GM23248 (cell line): Measurements from ENCODE around the gene KRTAP9-3. TPM values are rescaled to one million over a fixed set of nuclear protein-coding genes. Genes with fewer than 3 reads are reported as not detected.
"Not testable (repeated sequence)": the region's sequence is repeated elsewhere in the genome, so short reads cannot be mapped to it uniquely, and the experiment has no call there.

Experiments
- DNase-seq: peaks from one replicate; pipeline ENCODE4 v3.0.0-alpha.2; 2015
- H2AFZ ChIP-seq: fragments of 200-600 bp; sonication (generic); 2 replicates; pipeline ENCODE4 v1.6.1; 2016; ENCODE audit warnings: antibody characterized with exemption
- H3F3A ChIP-seq: fragments of 200-600 bp; sonication (generic); 2 replicates; pipeline ENCODE4 v1.6.1; 2016; ENCODE audit warnings: mild to moderate bottlenecking, antibody characterized with exemption, mixed run types; ENCODE audit not compliant: insufficient read depth
- H3K27ac ChIP-seq: fragments of 200-600 bp; sonication (generic); 2 replicates; pipeline ENCODE4 v1.5.1; 2016; ENCODE audit warnings: mild to moderate bottlenecking
- H3K27me3 ChIP-seq: fragments of 200-600 bp; sonication (generic); replicated peaks from 2 replicates; pipeline ENCODE4 v1.6.1; 2016; ENCODE audit warnings: mild to moderate bottlenecking; ENCODE audit not compliant: insufficient read depth
- H3K36me3 ChIP-seq: fragments of 200-600 bp; sonication (generic); 2 replicates; pipeline ENCODE4 v1.6.1; 2016; ENCODE audit warnings: low read depth, mild to moderate bottlenecking
- H3K4me1 ChIP-seq: fragments of 200-600 bp; sonication (generic); 2 replicates; pipeline ENCODE4 v1.6.1; 2016; ENCODE audit warnings: mild to moderate bottlenecking; ENCODE audit not compliant: insufficient read depth
- H3K4me2 ChIP-seq: fragments of 200-600 bp; sonication (generic); one replicate; pipeline ENCODE4 v1.6.1; 2016; ENCODE audit warnings: mild to moderate bottlenecking; ENCODE audit not compliant: unreplicated experiment
- H3K4me3 ChIP-seq: fragments of 200-600 bp; sonication (generic); 2 replicates; pipeline ENCODE4 v1.5.1; 2016; ENCODE audit warnings: mild to moderate bottlenecking
- H3K79me2 ChIP-seq: fragments of 200-600 bp; sonication (generic); 2 replicates; pipeline ENCODE4 v1.6.1; 2016; ENCODE audit warnings: mild to moderate bottlenecking; ENCODE audit not compliant: insufficient read depth
- H3K9ac ChIP-seq: fragments of 200-600 bp; sonication (generic); 2 replicates; pipeline ENCODE4 v1.6.1; 2016; ENCODE audit warnings: mild to moderate bottlenecking
- H3K9me2 ChIP-seq: fragments of 200-600 bp; sonication (generic); 2 replicates; pipeline ENCODE4 v1.6.1; 2016; ENCODE audit warnings: mixed run types, mild to moderate bottlenecking, moderate library complexity; ENCODE audit not compliant: insufficient read depth
- H3K9me3 ChIP-seq: fragments of 200-600 bp; sonication (generic); one replicate; pipeline ENCODE4 v1.6.1; 2017; ENCODE audit warnings: low read depth
- H4K20me1 ChIP-seq: fragments of 200-600 bp; sonication (generic); 2 replicates; pipeline ENCODE4 v1.6.0; 2016; ENCODE audit not compliant: insufficient read depth
- EZH2 ChIP-seq: fragments of 200-600 bp; sonication (generic); IDR thresholded peaks from 2 replicates; pipeline ENCODE4 v1.6.1; 2018; ENCODE audit warnings: antibody characterized with exemption, mild to moderate bottlenecking; ENCODE audit not compliant: insufficient read depth, poor library complexity, severe bottlenecking
- EZH2phosphoT487 ChIP-seq: fragments of 200-600 bp; sonication (generic); IDR thresholded peaks from 2 replicates; pipeline ENCODE4 v1.6.1; 2018; ENCODE audit warnings: antibody characterized with exemption, moderate library complexity, mild to moderate bottlenecking, low read depth; ENCODE audit not compliant: insufficient read depth
- WGBS, 2 experiments: methylation state at CpG; one replicate each; pipeline ENCODE4 v1.1.6; 2015 to 2017; ENCODE audit warnings: low lambda C conversion rate in 2 of 2, low coverage in 1 of 2; ENCODE audit errors: missing lambda C conversion rate in 2 of 2; 5-methylcytosine and 5-hydroxymethylcytosine counted together
- in situ Hi-C: fragments of 300-500 bp; cut with MboI; formaldehyde crosslinking; loops from 2 replicates; pipeline ENCODE4 v1.15.0; 2020
- polyA plus RNA-seq: library from polyadenylated mRNA; unstranded; fragments of >200 nt; fragmentation: Nextera tagmentation; extraction: Ambion mirVana; gene quantifications from 2 replicates; pipeline ENCODE4 v1.2.1, GENCODE V29; 2016
- total RNA-seq: library from RNA; depleted of rRNA; stranded (reverse); fragments of >200 nt; shearing (Covaris generic); gene quantifications from 2 replicates; pipeline ENCODE4 v1.2.3, GENCODE V29; 2014

KRTAP9-3 gene
- total and polyA plus RNA-seq, 2 experiments from 2014 or later, result not detected

DNA sequence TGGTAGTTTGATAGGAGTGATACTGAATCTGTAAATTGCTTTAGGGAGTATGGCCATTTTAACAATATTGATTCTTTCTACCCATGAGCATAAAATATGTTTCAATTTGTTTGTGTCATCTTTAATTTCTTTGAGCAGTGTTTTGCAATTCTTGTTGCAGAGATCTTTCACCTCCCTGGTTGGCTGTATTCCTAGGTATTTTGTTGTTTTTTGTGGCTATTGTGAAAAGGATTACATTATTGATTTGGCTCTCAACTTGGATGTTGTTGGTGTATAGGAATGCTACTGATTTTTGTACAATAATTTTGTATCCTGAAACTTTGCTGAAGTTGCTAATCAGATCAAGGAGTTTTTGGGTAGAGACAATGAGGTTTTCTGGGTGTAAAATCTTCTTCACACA is 26.2 kb downstream of the KRTAP9-3 start:
- Histone ChIP-seq H4K20me1 (no peaks in the 10 kb centered on the region), H2AFZ (no peak overlapping the region), H3K27ac (no peak overlapping the region), H3K4me2 (peak overlapping the region; percentile 4), H3K4me3 (no peak overlapping the region), H3F3A (peaks cover 25% of the 10 kb centered on the region), H3K9me3 (no peaks in the 10 kb centered on the region), H3K4me1 (peaks cover 25% of the 10 kb centered on the region), H3K9ac (no peak overlapping the region), H3K27me3 (no peaks in the 10 kb centered on the region; the same call in 1 of the 2 replicates), H3K9me2 (peaks cover 10% of the 10 kb centered on the region; the same call in 1 of the 2 replicates), H3K36me3 (no peaks in the 10 kb centered on the region), H3K79me2 (no peaks in the 10 kb centered on the region)
- DNase-seq, result peak; percentile 8
- in situ Hi-C loops, result no loop called here
- TF ChIP-seq EZH2phosphoT487 (no peak), EZH2 (no peak)

DNA sequence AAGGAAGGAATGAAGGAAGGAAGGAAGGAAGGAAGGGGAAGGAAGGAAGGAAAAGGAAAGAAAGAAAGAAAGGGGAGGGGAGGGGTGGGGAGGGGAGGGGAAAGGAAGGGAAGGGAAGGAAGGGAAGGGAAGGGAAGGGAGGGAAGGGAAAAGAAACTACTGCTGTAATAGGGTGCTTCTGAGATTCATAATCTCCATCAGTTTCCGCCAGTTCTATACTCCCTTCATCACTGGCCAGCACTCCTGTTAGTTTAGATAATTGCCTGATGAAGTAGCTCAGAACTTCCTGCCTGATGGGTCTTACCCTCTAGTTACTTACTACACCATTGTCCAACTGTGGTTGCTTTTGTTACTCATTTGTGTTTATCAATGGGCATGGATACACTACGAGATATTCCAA is 31.0 kb downstream of the KRTAP9-3 start:
- in situ Hi-C loops, result no loop called here
- H3K27me3 ChIP-seq, result no peaks in the 10 kb centered on the region
- no peaks in the 10 kb centered on the region for H4K20me1 ChIP-seq

DNA sequence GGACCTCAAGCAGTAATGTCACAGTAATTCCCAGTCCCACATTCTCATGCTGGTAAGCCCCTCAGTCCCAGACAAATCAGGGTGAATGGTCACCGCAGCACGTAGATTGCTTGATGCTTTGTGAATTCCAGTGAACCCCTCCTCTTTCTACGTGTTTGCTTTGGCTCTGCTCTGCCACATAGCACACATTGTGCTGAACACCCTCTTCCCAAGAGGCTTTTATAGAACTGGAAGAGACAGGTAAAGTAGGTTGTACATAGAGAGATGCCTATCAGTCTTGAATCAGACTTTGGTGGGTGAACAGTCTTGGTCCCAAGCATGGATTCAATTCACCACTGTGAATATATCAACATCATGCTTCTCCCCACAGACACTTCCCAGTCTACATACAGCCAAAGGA is 32.4 kb downstream of the KRTAP9-3 start:
- no peaks in the 10 kb centered on the region for H3K79me2 ChIP-seq
- H3K27ac ChIP-seq, result no peak overlapping the region
- in situ Hi-C loops, result no loop called here
- TF ChIP-seq EZH2phosphoT487, result no peak
- TF ChIP-seq EZH2, result no peak
- H3K4me2 ChIP-seq, result no peak overlapping the region
- no peaks in the 10 kb centered on the region for H3K4me1 ChIP-seq
- H3K9ac ChIP-seq, result no peak overlapping the region
- no peaks in the 10 kb centered on the region for H3K27me3 ChIP-seq
- no peaks in the 10 kb centered on the region for H3F3A ChIP-seq
- no peaks in the 10 kb centered on the region for H3K9me2 ChIP-seq
- H2AFZ ChIP-seq, result no peak overlapping the region
- H3K9me3 ChIP-seq, result no peaks in the 10 kb centered on the region
- no peak overlapping the region for H3K4me3 ChIP-seq
- H4K20me1 ChIP-seq, result no peaks in the 10 kb centered on the region
- H3K36me3 ChIP-seq, result no peaks in the 10 kb centered on the region
- no peak for DNase-seq
- 81 to 93% methylated on average over 3 of the region's 3 CpGs for WGBS, 2 experiments

More for the DNA sequence above, 31.0 kb downstream of the KRTAP9-3 start:
- Histone ChIP-seq H3K36me3 (no peaks in the 10 kb centered on the region), H3K9me2 (peaks cover 6% of the 10 kb centered on the region; the same call in 1 of the 2 replicates), H3K4me1 (peaks cover 9% of the 10 kb centered on the region; the same call in 1 of the 2 replicates), H3F3A (0 out of 2 replicates have a peak, but pooled peaks cover 4% of the 10 kb centered on the region), H3K4me2 (no peak overlapping the region), H3K9me3 (no peaks in the 10 kb centered on the region), H3K9ac (no peak overlapping the region), H3K79me2 (no peaks in the 10 kb centered on the region), H2AFZ (no peak overlapping the region), H3K27ac (no peak overlapping the region), H3K4me3 (no peak overlapping the region)
- WGBS, 2 experiments, result 95 to 97% methylated on average over 2 of the region's 2 CpGs
- DNase-seq, result no peak
- TF ChIP-seq EZH2 (no peak), EZH2phosphoT487 (no peak)

DNA sequence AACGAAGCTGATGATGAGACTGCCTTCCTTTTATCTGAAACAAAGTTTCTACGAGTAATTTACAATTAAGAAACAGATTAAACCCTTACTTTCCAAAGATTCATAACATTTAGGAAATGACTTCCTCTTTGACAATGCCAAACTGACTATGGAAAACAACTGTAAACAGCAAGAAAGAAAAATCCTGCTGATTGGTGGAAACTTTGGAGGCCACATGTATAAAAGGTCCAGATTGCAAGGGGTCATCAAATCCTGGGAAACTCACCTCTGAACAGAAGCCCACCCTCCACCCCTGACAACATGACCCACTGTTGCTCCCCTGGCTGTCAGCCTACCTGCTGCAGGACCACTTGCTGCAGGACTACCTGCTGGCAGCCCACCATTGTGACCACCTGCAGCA is 32.8 kb downstream of the KRTAP9-3 start, which contains the start of gene KRTAP9-6:
KRTAP9-6 (plus strand) TSS at position 301 of the 400 bp plus-strand sequence; CDS start at position 301, 0 bp downstream.
- H3K4me2 ChIP-seq, result no peak within 1 kb of the TSS
- no peak within 1 kb of the TSS for H3K4me3 ChIP-seq
- in situ Hi-C loops, result no loop called here
- H3K9me3 ChIP-seq, result no peaks in the 10 kb centered on the region
- TF ChIP-seq EZH2phosphoT487 (no peak), EZH2 (no peak)
- H2AFZ ChIP-seq, result no peak within 1 kb of the TSS
- H3K9me2 ChIP-seq, result no peaks in the 10 kb centered on the region
- no peaks in the 10 kb centered on the region for H3K4me1 ChIP-seq
- 54 to 55% methylated on average over 2 of the region's 2 CpGs for WGBS, 2 experiments
- H3K27me3 ChIP-seq, result no peaks in the 10 kb centered on the region
- no peaks in the 10 kb centered on the region for H3K79me2 ChIP-seq
- no peaks in the 10 kb centered on the region for H3F3A ChIP-seq
- H4K20me1 ChIP-seq, result no peaks in the 10 kb centered on the region
- H3K9ac ChIP-seq, result no peak within 1 kb of the TSS
- no peak within 1 kb of the TSS for H3K27ac ChIP-seq
- H3K36me3 ChIP-seq, result no peaks in the 10 kb centered on the region
- DNase-seq, result no peak

DNA sequence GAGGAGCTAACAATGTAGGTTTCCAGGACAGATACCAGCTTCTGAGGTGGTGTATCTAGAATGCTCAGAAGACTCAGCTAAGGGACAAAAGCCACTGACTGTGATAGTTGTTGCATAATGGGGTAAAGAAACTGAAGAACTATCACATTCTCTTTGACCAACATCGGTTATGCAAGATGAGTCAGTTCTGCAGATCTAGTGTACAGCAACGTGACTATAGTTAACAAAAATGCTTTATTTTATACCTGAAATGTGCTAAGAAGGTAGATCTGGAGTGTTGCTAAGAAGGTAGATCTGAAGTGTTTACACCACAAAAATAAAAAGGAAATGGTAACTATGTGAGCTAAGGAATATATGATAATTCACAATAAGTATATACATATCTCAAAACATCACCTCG is 35.5 kb downstream of the KRTAP9-3 start:
- Histone ChIP-seq H3K27me3 (no peaks in the 10 kb centered on the region), H3F3A (no peaks in the 10 kb centered on the region), H3K4me1 (no peaks in the 10 kb centered on the region), H3K9ac (no peak overlapping the region), H3K4me2 (no peak overlapping the region), H3K36me3 (no peaks in the 10 kb centered on the region), H3K9me3 (no peaks in the 10 kb centered on the region), H2AFZ (no peak overlapping the region), H4K20me1 (no peaks in the 10 kb centered on the region), H3K4me3 (no peak overlapping the region), H3K79me2 (no peaks in the 10 kb centered on the region), H3K9me2 (no peaks in the 10 kb centered on the region), H3K27ac (no peak overlapping the region)
- TF ChIP-seq EZH2phosphoT487, result no peak
- TF ChIP-seq EZH2, result no peak
- no peak for DNase-seq
- in situ Hi-C loops, result no loop called here
- WGBS, 2 experiments, result no CpG with 5 or more reads among the region's 3 CpGs

DNA sequence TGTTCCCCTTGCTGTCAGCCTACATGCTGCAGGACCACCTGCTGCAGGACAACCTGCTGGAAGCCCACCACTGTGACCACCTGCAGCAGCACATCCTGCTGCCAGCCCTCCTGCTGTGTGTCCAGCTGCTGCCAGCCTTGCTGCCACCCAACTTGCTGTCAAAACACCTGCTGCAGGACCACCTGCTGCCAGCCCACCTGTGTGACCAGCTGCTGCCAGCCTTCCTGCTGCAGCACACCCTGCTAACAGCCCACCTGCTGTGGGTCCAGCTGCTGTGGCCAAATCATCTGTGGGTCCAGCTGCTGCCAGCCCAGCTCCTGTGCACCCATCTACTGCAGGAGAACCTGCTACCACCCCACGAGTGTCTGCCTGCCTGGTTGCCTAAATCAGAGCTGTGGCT is 39.1 kb downstream of the KRTAP9-3 start:
- in situ Hi-C loops, H3K27ac ChIP-seq, H3K79me2 ChIP-seq, H2AFZ ChIP-seq, H3K4me3 ChIP-seq, DNase-seq, H3K9me3 ChIP-seq, H3K36me3 ChIP-seq, H3K9ac ChIP-seq, H3K9me2 ChIP-seq, H3F3A ChIP-seq, H3K4me2 ChIP-seq, H3K4me1 ChIP-seq, H4K20me1 ChIP-seq, H3K27me3 ChIP-seq: not testable (repeated sequence)
- WGBS, 2 experiments, result no CpG with 5 or more reads among the region's 1 CpG
